Stimulated activated CD4-positive, alpha-beta T cell treated with anti-CD3 and anti-CD28 coated beads, TNF-alpha, amount 100 ng/mL, for 48 hours (primary cell): ENCODE measurements around the gene COL18A1.
A peak's percentile ranks its signal among the peaks of the same experiment; 100 is the strongest.

Source experiments
- DNase-seq, 3 donors: peaks; one replicate each; pipeline ENCODE4 v3.0.0-alpha.2; 2020; ENCODE audit warnings: low read depth in 3 of 3

Gene COL18A1

DNA sequence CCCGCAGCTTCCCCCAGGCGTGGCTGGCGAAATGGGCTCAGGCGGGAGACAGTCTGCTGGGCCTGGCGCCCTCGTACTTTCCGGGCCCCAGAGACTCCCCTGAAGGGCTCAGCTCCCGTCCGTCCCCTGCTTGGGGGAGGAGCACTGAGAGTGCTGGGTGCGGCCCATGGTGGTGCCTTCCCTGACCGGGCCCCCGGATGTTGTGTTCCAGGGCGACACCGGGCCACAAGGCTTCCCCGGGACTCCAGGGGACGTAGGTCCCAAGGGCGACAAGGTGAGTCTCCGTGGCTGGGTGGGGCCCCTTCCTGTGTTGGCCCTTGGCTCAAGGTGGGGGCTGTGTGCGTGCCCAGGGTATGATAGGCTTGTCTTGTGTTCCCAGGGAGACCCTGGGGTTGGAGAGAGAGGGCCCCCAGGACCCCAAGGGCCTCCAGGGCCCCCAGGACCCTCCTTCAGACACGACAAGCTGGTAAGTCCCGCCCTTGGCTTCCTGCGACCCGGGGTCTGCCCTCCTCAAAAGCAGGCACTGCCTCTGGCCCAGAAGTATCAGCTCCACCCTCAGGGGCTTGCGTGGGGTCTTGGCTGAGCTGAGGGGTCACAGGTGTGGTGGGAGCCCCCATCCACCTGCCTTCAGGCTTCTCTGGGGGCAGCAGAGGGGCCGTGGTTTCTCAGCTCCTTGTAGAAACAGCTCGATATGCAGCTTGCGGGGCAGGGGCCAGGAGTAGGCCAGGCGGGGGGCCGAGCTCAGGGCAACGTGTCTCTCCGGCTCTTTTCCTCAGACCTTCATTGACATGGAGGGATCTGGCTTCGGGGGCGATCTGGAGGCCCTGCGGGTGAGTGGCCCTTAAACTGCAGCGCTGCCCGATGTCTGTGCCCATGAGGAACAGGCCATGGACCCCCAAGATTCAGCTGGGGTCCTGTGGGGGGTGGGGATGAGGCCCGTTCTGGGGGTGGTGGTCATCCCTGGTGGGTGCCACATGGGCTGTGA is 75.0 kb downstream of the COL18A1 start:
- no peak for DNase-seq

DNA sequence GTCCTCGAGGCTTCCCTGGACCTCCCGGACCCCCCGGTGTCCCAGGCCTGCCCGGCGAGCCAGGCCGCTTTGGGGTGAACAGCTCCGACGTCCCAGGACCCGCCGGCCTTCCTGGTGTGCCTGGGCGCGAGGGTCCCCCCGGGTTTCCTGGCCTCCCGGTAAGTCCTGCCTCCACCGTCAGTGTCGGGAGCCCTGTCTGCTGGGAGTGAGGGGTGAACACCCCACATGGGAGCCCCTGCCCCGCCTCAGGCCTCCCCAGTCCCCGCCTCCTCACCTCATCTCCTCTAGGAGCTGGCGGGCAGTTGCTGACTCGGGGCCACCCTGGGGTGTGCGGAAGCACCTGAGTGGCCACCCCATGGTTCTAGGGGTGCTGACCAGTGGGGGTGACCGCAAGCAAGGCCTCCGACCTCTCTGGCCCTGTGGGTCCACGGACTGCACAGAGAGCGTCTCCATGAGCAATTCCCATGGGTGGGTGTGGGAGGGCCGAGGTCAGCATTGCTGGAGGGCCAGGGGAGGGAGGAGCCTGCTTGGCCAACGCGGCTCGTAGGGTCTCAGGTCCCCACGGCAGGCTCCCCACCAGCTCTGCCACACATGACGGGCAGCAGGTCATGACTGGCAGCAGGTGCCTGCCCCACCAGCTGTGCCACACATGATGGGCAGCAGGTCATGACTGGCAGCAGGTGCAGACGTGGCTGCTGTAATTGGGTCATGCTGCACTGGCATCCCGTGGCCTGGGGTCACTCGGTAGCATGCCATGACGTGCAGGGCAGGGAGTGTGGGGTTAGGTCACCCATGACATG is 75.9 kb downstream of the COL18A1 start:
- no peak for DNase-seq

DNA sequence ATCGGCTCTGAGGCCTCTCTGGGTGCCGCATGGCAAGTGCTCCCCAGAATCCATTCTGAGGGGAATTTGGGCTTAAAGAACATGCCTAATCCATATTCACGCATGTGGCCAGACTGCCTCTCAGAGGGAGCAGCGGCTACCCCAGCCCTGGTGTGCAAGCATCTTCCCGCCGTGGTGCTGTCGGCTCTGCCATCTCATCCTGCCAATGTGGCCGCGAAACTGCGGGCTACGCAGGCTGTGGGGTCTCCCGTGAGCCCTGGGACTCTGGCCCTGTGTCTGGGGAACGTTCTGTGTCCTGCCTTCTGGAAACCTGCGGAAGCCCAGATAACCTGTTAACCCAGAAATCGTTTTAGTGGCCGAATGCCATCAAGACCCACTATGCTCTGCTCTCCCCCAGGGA is 76.6 kb downstream of the COL18A1 start:
- DNase-seq: no peak

DNA sequence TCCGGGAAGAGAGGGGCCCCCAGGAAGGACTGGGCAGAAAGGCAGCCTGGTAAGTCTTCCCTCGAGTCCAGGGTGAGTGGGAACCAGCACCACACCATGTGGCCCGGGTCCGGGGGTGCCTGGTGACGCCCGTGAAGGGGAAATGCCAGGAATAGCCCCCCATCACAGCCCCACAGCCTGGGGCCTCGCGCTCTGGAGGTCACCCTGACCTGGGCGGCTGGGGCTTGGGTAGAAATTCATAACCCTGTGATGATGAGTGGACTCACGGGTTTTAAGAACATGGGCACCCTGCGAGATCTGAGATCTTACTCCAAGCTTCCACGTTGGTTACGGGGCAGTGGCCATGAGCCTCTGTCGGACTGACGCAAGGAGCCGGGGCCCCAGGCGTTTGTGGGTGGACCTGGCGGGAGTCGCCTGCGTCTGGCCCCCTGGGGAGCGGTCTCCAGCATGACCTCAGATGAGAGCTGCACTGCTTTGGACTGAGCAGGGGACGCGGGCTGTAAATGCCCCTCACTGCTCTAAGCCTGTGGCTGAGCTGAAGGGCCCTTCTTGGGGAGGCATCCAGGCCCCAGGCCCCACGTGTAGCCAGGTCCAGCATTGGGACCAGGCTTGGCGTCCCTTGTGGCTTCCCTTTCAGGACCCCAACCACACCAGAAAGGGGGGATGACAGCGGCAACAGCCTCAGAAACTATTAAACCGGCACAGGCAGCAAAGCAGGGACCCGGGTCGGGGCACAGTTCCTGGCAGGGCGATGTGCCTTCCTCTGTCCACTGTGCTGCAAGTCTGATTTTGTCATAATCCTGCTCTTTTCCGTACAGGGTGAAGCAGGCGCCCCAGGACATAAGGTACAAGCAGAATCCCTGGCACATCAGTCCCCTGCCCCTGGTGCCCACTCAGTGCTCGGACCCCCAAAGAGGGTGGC is 77.3 kb downstream of the COL18A1 start:
- DNase-seq: no peak

DNA sequence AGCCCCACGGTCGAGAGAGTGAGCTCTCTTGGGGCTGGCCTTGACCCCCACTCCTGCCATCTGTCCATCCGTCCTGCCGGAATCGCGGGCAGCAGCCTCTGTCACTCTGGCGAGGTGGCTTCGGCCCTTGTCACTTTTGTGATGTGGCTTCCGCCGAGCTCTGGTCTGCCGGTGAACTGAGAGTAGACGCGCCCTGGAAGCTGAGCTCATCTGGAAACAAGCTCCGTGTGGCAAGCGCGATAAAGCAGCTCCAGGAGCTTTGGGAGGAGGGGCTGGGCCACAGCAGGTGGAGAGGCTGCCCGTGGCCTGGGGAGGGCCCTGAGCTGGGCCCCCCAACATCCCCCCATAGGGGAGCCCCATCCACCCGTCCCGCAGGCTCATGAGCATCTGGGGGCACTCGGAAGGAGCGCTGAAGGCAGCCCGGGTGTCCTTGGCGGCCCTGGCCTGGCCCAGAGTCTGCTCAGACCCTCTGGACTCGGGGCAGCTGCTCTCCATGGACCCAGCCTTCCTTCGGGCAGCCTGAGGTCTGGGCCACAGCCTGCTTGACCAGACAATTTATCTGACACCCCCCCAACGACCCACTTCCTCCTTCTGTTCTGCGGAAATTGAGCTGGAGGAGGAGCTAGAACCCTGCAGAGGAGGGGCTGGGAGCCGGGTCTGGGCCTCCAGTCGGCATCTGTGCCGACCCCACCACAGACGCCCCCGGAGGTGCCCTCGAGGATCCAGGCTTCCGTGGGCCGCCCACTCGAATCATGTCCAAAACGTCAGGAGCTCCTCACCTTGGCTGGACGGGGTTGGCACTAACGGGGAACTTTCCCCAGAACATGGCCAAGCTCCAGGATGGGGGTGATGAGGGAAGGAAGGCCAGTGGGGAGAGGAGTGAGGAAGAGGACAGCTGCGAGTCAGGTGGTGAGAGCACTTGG is 78.2 kb downstream of the COL18A1 start:
- peak in 2 of 3 donors; percentile 20 to 37 for DNase-seq

DNA sequence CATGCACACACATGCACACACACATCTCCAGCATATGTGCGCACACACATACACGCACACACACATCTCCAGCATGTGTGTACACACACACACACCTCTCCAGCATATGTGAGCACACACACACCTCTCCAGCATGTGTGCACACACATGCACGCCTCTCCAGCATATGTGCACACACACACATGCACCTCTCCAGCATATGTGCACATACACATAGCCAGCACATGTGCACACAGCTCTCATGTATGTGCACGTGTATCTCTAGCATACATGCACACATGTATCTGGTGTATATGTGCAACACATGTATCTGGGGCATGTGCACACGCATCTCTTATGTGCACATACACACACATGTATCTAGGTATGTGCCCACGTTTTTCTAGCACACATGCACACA is 79.4 kb downstream of the COL18A1 start:
- no peak for DNase-seq

DNA sequence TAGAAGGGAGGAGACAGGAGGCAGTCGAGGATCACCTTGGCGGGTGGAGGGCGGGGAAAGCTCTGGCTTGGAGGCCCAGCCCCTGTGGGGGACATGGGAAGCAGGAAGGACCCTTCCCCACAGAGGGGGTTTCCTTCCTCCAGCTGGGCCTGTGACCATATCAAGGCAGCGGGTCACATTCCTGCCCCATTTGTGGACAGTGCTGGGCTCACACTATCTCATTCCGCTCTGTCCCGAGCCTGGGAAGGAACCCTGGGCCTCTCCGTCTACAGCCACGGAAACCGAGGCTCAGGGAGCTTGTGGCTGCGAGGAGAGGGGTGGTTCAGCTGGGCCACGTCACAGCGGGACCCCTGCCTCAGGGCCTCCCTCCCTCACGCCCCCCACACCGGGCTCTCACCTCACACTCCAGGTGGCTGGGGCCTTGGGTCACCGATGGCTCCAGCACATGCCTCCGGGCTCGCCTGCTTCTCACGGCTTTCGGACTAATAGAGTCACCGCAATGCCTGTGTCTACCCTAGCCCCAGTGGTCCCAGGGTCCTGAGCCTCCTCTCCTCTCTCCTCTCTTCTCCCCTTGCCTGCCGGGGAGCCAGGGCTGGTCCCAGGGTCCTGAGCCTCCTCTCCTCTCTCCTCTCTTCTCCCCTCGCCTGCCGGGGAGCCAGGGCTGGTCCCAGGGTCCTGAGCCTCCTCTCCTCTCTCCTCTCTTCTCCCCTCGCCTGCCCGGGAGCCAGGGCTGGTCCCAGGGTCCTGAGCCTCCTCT is 80.9 kb downstream of the COL18A1 start:
- DNase-seq: no peak

DNA sequence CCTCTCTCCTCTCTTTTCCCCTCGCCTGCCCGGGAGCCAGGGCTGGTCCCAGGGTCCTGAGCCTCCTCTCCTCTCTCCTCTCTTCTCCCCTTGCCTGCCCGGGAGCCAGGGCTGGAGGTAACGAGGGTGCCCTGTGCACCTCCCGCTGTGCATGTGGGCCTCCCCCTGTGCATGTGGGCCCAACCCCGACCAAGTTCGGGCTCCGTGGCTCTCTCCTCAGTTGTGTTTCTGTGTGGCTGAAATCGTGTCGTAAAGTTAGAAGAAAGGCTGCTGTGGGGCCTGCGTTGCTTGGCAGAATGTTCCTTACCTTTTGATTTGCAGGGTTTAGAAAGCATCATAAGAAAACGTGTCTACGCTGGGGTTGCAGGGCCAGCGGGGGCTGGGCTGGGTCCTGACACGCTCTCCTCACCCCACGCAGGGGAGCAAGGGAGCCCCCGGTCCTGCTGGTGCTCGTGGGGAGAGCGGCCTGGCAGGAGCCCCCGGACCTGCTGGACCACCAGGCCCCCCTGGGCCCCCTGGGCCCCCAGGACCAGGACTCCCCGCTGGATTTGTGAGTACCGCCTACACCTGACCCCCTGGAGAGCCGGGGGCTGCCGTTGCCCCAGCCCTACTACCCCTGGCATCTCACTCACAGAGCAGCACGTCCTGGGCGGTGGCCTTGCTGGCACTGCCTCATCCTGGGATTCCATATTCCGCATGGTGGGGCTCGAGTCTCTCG is 81.6 kb downstream of the COL18A1 start:
- DNase-seq: no peak

DNA sequence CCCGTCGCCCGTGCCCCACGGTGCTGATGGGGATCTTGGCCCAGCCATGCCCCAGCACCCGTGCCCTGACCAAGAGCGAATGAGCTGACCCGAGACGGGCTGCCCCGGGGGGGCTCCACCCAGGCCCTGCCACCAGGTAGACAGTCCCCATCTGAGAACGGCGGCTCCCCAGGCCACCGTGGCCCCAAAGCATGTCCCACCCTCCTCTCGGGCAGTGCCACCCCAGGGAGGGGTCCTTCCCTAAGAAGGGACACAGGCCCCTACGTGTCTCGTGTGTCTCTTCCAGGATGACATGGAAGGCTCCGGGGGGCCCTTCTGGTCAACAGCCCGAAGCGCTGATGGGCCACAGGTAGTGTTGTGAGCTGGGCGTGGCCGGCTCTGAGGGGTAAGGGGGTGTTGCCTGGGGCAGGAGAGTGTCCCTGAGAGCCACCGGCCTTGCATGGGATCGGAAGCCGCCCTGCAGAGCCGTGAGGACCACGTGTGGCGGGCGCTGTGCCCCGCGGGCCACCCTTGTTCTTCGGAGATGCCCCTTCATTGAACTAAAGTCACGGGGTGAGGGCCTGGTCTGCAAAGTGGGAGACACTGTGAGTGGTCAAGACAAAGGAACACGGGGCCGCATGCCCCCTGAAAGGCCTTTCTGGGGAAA is 82.3 kb downstream of the COL18A1 start:
- DNase-seq: no peak

DNA sequence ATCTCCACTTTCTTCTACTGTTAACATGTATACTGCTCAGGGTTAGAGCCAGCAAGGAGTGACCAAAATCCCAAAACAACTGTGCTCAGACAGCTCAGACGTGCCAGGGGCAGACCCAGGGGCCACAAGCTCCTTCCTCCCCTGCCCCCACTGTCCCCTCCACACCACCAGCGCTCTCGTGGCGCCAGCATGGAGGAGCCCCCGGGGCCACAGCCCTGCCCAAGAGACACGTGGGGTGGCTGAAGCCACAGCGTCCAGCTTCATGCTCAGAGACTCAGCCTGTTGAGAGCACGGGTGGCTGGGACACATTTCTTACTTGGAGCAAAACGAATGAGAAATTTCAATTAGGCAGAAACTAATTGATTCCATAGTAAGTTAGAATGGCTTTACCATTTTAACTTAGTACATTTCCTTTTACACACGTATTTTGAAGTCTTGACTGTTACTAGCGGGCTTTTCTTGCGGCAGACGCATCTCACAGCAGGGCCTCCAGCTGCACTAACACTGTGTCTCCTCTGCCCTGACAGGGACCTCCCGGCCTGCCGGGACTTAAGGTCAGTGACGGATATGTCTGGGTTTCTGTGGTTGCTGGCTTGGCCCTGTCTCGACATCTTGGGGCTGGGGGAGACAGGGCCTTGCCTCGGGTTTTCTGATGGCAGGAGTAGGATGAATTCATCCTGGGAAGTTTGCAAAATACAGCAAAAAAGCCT is 83.1 kb downstream of the COL18A1 start:
- no peak for DNase-seq

DNA sequence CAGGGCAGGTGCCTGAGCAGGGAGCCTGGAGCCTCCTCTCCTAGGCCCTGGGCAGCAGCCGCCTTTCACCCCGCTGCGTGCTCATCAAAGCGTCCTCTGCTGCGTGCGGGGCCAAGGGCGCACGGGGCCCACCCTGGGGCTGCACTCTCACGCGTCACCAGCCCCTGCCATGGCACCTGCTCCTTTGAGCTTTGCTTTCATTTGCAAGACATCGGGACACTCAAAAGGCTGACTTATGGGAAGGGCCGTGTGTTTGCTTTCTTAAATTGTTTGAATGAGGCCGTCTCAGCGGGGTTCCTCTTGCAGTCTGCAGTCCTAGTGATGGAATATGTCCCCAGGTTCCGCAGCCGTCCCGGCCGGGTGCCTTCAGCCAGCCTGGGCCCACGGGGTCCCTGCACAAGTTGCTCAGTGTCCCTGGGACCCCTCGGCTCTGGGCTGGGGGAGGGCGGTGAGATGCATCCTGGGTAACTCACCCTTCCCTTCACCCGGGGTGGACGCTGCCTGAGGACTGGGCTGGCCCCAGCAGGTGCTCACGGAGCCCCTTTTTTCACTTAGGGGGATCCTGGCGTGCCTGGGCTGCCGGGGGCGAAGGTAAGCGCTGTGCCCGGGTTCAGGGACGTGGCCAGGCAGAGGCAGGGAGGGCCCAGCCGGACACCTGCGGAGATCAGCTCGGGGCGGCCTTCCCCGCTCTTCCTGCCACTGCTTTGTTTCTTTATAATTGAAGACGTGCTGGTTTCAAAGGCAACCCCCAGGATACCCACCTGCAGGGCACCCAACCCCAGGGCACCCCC is 84.2 kb downstream of the COL18A1 start:
- no peak for DNase-seq

DNA sequence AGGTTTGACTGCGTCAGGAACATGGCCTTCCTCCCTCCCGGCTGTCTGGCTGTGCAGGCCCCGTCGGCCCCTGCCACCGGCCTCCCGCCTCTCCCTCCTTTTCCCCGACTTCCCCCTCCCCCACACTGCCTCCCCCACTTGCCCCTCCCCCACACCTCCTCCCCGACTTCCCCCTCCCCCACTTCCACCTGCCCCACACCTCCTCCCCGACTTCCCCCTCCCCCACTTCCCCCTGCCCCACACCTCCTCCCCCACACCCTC is 84.7 kb downstream of the COL18A1 start:
- no peak for DNase-seq

DNA sequence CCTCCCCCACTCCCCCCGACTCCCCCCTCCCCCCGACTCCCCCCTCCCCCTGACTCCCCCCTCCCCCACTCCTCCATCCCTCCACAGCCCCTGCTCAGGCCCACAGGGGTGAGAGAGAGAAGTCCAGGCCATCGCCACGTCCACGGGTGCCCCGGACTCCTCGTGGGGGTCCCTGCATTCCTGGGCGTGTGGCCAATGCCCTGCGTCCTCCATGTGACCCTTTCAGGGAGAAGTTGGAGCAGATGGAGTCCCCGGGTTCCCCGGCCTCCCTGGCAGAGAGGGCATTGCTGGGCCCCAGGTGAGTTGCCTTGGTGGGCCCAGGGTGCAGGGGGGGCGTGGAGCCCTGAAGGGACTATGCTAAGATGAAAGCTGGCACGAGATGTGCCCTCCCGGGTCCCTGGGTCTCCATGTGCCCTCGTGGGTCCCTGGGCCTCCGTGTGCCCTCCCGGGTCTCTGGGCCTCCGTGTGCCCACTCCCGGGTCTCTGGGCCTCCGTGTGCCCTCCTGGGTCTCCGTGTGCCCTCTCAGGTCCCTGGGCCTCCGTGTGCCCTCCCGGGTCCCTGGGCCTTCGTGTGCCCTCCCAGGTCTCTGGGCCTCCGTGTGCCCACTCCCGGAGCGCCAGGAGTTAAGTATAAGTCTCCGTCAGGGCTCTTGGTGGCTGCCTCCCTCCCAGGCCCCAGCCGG is 85.2 kb downstream of the COL18A1 start:
- no peak for DNase-seq

DNA sequence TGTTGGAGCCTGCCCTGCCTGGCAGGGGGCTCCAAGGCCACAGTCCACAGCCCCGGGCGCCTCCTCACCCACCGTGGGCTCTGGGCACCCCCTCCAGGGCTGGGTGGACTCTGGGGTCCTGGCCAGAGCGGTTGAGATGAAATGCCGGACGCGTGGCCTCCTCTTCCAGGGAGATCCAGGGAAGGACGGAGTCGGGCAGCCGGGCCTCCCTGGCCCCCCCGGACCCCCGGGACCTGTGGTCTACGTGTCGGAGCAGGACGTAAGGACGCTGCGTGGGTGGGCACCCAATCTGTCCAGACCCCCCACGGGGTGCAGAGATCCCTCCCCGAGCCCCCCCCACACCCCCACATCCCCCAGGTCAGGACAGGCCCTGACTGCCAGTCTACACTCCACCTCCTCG is 86.1 kb downstream of the COL18A1 start:
- no peak for DNase-seq

DNA sequence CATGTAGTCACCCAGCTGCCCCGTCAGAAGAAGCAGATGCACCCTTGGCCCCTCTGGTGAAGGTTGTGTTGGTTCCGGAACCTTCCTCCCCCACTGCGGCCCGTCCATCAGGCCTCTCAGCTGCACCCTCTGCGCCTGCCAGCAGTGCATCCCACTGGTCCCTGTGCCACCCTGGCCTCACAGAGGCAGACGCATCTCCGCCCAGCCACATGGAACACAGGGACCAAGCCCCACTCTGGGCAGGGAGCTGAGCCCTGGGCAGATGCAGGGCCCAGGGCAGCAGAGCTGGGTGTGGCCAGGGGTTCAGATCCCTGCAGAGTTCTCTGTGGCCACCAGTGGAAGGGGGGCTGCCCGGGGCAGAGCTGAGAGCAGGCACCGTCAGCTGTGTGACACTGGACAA is 86.7 kb downstream of the COL18A1 start:
- no peak for DNase-seq

DNA sequence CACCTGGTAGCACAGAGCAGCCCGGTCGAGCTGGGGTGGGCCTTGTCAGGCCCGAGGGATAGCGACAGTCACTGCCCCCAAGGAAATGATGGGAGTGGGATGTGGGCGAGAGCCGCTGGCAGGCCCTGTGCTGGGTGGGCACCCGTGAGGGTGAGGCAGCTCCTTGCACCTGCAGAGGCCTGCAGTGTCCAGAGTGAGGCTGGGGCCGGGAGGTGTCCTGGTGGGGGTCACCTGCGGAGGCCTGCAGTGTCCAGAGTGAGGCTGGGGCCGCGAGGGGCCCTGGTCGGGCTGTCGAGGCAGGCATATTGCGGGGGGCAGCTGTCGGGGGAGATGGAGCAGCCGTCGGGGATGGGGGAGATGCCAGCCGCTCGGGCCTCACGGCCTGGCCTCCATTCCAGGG is 87.8 kb downstream of the COL18A1 start:
- no peak for DNase-seq

DNA sequence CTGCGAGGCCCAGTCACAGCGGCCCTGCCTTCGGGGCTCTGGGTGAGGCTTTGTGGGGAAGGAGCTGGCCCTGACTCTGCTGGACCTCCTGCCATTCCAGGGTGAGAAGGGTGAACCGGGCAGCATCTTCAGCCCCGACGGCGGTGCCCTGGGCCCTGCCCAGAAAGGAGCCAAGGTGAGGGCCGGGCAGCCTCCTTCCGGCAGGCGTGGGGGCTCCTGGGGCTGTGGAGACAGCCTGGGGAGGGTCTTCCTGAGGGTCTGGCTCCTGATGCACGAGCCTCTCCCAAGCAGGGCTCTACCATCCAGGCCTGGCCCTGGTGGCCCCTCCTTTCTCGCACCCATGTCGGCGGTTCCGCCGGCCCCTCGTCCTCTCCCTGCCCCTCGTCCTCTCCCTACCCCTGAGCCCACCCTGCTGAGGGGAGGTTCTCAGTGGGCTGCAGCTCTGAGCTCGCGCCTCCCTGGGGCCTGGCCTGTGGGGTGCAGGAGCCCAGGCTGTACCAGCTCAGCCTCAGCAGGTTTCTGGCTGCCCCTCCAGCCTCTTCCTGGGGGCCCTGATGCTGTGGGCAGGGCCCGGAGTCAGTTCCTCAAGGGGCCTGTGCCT is 88.5 kb downstream of the COL18A1 start:
- no peak for DNase-seq
